GM12878 (cell line): Measurements from ENCODE around the gene IMMP2L.

Source experiments
- BRCA1 ChIP-seq: IDR thresholded peaks from 2 replicates; pipeline ENCODE4 v1.6.1; 2011; ENCODE audit warnings: low read depth, low read length, improper control_type of control experiment
- CHD2 ChIP-seq: IDR thresholded peaks from 2 replicates; pipeline ENCODE4 v1.6.1; 2011; ENCODE audit warnings: low read depth, low read length, improper control_type of control experiment, borderline replicate concordance
- NFYB ChIP-seq: IDR thresholded peaks from 2 replicates; pipeline ENCODE4 v1.6.1; 2011; ENCODE audit warnings: low read depth, mild to moderate bottlenecking, low read length, improper control_type of control experiment, moderate library complexity; ENCODE audit not compliant: insufficient read depth
- POLR2A ChIP-seq: IDR thresholded peaks from 2 replicates; pipeline ENCODE4 v1.6.1; 2011; ENCODE audit warnings: low read depth, mild to moderate bottlenecking, low read length
- POLR2AphosphoS5 ChIP-seq: IDR thresholded peaks from 2 replicates; pipeline ENCODE4 v1.6.1; 2011; ENCODE audit warnings: mild to moderate bottlenecking, low read length, inconsistent platforms
- SIN3A ChIP-seq: IDR thresholded peaks from 2 replicates; pipeline ENCODE4 v1.6.1; 2012; ENCODE audit warnings: low read depth, low read length, improper control_type of control experiment
- ZNF384 ChIP-seq: IDR thresholded peaks from 2 replicates; pipeline ENCODE4 v1.6.1; 2012; ENCODE audit warnings: low read depth, mild to moderate bottlenecking, low read length, improper control_type of control experiment, borderline replicate concordance
- TF ChIP-seq, protein P1 (sequence below), 3 experiments: IDR thresholded peaks in 2 of 3; conservative IDR thresholded peaks in 1 of 3; 2 replicates each; pipeline ENCODE4 v1.5.1; 2011; ENCODE audit warnings: low read depth in 3 of 3, low read length in 3 of 3, mild to moderate bottlenecking in 3 of 3, control low read depth in 2 of 3, moderate library complexity in 2 of 3, inconsistent platforms in 1 of 3, mixed read lengths in 1 of 3; ENCODE audit not compliant: control insufficient read depth in 2 of 3, insufficient read depth in 1 of 3; ENCODE audit errors: extremely low read depth in 1 of 3

DNA sequence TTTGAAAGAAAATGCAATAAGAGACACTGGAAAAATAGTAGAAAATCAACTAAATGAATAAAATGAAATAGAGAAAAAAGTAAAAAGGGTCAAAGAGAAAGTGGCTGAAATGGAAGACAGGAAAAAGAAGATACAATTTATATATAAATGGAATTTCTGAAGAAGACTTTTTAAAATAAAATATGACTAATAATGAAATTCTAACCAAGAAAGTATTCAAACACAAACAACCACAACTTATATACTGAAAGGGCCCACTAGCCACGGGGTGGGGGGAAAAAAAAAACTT, 232.1 kb downstream of the IMMP2L start:
- TF ChIP-seq POLR2AphosphoS5, result no peak
- TF ChIP-seq, protein P1, sequence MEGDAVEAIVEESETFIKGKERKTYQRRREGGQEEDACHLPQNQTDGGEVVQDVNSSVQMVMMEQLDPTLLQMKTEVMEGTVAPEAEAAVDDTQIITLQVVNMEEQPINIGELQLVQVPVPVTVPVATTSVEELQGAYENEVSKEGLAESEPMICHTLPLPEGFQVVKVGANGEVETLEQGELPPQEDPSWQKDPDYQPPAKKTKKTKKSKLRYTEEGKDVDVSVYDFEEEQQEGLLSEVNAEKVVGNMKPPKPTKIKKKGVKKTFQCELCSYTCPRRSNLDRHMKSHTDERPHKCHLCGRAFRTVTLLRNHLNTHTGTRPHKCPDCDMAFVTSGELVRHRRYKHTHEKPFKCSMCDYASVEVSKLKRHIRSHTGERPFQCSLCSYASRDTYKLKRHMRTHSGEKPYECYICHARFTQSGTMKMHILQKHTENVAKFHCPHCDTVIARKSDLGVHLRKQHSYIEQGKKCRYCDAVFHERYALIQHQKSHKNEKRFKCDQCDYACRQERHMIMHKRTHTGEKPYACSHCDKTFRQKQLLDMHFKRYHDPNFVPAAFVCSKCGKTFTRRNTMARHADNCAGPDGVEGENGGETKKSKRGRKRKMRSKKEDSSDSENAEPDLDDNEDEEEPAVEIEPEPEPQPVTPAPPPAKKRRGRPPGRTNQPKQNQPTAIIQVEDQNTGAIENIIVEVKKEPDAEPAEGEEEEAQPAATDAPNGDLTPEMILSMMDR (IDR thresholded peaks at IDR 0.05 in 2 of 3, conservative IDR thresholded peaks at IDR 0.05 in 1 of 3; ENCODE audit: control insufficient read depth in 2 of 3, extremely low read depth in 1 of 3, insufficient read depth in 1 of 3, low read depth in 3 of 3, low read length in 3 of 3), result no peak
- TF ChIP-seq CHD2, result no peak
- TF ChIP-seq NFYB, result no peak
- TF ChIP-seq BRCA1, result no peak
- TF ChIP-seq ZNF384, result no peak
- no peak for TF ChIP-seq POLR2A
- TF ChIP-seq SIN3A, result no peak
